ENCODE measurements around the gene CIITA. TPM values are rescaled to one million over a fixed set of nuclear protein-coding genes. Genes with fewer than 3 reads are reported as not detected.

The CIITA gene
- total and polyA plus RNA-seq, 9 of the 15 experiments (the other 6 are each of a cell fraction or from before 2014, with no cell fraction given): 0.01 to 0.20 (median 0.11) TPM; not detected in 4

- TF ChIP-seq BRF2 (IDR thresholded peaks at IDR 0.05; ENCODE audit: borderline replicate concordance, insufficient read depth, insufficient read length) (no peak), ZNF184 (CRISPR knock-in tag; IDR thresholded peaks at IDR 0.05) (no peak), HDAC1 (IDR thresholded peaks at IDR 0.05) (peak in 1 of 2 experiments; percentile 86; a peak in 2 of 4 replicates), JUN (IDR thresholded peaks at IDR 0.05; ENCODE audit: borderline replicate concordance, low read depth, low read length) (peak; percentile 42; the same call in 1 of the 2 replicates), JUN (CRISPR knock-in tag; IDR thresholded peaks at IDR 0.05; ENCODE audit: borderline replicate concordance) (no peak), MIER1 (IDR thresholded peaks at IDR 0.05; ENCODE audit: low read depth) (no peak), ZNF143 (CRISPR knock-in tag; IDR thresholded peaks at IDR 0.05) (peak; percentile 100), USF1 (CRISPR knock-in tag; IDR thresholded peaks at IDR 0.05) (no peak), E2F4 (CRISPR knock-in tag; IDR thresholded peaks at IDR 0.05; ENCODE audit: low read depth) (peak; percentile 74; the same call in 1 of the 2 replicates), CREM (IDR thresholded peaks at IDR 0.05; ENCODE audit: low read depth) (peak; percentile 94), DNMT1 (IDR thresholded peaks at IDR 0.05) (no peak), ZNF175 (CRISPR knock-in tag; IDR thresholded peaks at IDR 0.05; ENCODE audit: low read depth) (peak; percentile 47; the same call in 1 of the 2 replicates), ATF7 (IDR thresholded peaks at IDR 0.05) (peak; percentile 80), ERF (CRISPR knock-in tag; IDR thresholded peaks at IDR 0.05) (no peak), BMI1 (IDR thresholded peaks at IDR 0.05; ENCODE audit: low read length) (no peak), MTA2 (IDR thresholded peaks at IDR 0.05; ENCODE audit: low read depth) (no peak), SMARCA5 (IDR thresholded peaks at IDR 0.05) (no peak; the same call in 1 of the 2 replicates), RCOR1 (IDR thresholded peaks at IDR 0.05; ENCODE audit: borderline replicate concordance in 1 of 2, low read depth in 2 of 2, low read length in 2 of 2) (no peak), ZNF174 (CRISPR knock-in tag; IDR thresholded peaks at IDR 0.05) (no peak), GATA2 (CRISPR knock-in tag; IDR thresholded peaks at IDR 0.05) (no peak), ZNF511 (CRISPR knock-in tag; IDR thresholded peaks at IDR 0.05) (no peak), ZNF77 (CRISPR knock-in tag; IDR thresholded peaks at IDR 0.05) (no peak), ZNF830 (CRISPR knock-in tag; IDR thresholded peaks at IDR 0.05) (no peak)
- TF ChIP-seq, protein P1, sequence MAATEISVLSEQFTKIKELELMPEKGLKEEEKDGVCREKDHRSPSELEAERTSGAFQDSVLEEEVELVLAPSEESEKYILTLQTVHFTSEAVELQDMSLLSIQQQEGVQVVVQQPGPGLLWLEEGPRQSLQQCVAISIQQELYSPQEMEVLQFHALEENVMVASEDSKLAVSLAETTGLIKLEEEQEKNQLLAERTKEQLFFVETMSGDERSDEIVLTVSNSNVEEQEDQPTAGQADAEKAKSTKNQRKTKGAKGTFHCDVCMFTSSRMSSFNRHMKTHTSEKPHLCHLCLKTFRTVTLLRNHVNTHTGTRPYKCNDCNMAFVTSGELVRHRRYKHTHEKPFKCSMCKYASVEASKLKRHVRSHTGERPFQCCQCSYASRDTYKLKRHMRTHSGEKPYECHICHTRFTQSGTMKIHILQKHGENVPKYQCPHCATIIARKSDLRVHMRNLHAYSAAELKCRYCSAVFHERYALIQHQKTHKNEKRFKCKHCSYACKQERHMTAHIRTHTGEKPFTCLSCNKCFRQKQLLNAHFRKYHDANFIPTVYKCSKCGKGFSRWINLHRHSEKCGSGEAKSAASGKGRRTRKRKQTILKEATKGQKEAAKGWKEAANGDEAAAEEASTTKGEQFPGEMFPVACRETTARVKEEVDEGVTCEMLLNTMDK (IDR thresholded peaks at IDR 0.05; ENCODE audit: borderline replicate concordance, insufficient read depth, low read depth, low read length, poor library complexity, severe bottlenecking): peak; percentile 93
Observed at GRCh38 chr16:10944249-10945064, 67.5 kb downstream of the CIITA start, which contains the start of gene CLEC16A (continued).
